Measurements from ENCODE around the gene CORO1C.

Gene CORO1C

GRCh38 chr12:108712165-108712924, 19.0 kb downstream of the CORO1C start:
- TF ChIP-seq CTCF (IDR thresholded peaks at IDR 0.05): no peak
- H3K4me3 ChIP-seq (ENCODE audit: low read depth in 1 of 2, low read length in 1 of 2): peak overlapping the region in 1 of 2 experiments; percentile 26
- H3K4me1 ChIP-seq (ENCODE audit: control insufficient read depth in 1 of 2, insufficient read depth in 1 of 2, low read depth in 1 of 2, low read length in 1 of 2): peaks cover 48 to 54% of the 10 kb centered on the region in 2 experiments
- no peaks in the 10 kb centered on the region for H3K9me3 ChIP-seq
- H3K27me3 ChIP-seq: no peaks in the 10 kb centered on the region
- peak overlapping the region; percentile 58 for H3K27ac ChIP-seq
- H3K36me3 ChIP-seq: peaks cover 10% of the 10 kb centered on the region

DNA sequence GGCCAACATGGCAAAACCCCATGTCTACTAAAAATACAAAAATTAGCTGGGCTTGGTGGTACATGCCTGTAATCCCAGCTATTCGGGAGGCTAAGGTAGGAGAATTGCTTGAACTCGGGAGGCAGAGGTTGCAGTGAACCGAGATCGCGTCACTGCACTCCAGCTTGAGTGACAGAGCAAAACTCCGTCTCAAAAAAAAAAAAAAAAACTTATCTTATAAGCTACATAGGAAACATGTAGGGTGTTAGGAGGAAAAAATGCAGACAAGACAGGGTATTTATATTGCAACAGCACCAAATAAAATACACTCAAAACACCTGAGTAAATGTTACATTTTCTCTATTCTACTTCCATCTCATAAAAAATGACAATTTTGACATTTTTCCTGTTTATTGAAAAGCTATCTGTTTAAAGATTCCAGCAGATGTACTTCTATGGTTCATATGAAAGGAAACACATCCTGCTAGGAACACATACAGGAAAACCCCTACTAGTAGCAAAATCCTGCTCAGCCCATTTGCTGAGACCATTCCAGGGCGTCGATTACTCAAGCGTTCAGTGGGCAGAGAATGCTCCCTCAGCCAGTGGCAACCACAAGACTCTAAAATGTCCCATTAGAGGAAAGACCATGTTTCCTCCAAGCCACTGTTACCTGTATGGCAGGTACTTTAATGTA, 19.7 kb downstream of the CORO1C start:
- Histone ChIP-seq H3K4me1 (ENCODE audit: control insufficient read depth in 1 of 2, insufficient read depth in 1 of 2, low read depth in 1 of 2, low read length in 1 of 2) (peaks cover 48 to 54% of the 10 kb centered on the region in 2 experiments), H3K36me3 (peaks cover 4% of the 10 kb centered on the region), H3K4me3 (ENCODE audit: low read depth in 1 of 2, low read length in 1 of 2) (no peak overlapping the region), H3K27ac (peak overlapping the region; percentile 58), H3K9me3 (no peaks in the 10 kb centered on the region), H3K27me3 (no peaks in the 10 kb centered on the region)
- TF ChIP-seq CTCF (IDR thresholded peaks at IDR 0.05): no peak

DNA sequence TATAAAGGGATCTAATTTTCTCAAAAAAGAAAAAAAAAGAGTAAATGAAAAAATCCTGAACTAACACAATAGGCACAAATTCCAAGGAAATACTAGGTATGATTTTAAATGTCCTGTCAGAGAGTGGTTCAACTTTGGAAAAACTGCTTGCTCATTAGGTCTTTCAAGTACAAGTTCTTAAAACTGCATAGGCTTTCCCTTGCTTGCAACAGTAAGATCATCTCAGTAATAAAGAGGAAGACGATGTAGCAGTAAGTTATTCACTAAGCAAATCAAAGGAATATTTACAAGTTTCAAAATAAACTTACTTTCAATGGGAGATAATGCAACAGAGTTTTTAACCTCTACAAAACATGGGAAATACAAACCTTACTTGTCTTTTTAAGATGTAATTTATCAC, 21.6 kb downstream of the CORO1C start:
- no peak overlapping the region for H3K4me3 ChIP-seq (ENCODE audit: low read depth in 1 of 2, low read length in 1 of 2)
- no peaks in the 10 kb centered on the region for H3K36me3 ChIP-seq
- no peaks in the 10 kb centered on the region for H3K27me3 ChIP-seq
- TF ChIP-seq CTCF (IDR thresholded peaks at IDR 0.05): no peak
- peaks cover 48 to 55% of the 10 kb centered on the region in 2 experiments for H3K4me1 ChIP-seq (ENCODE audit: control insufficient read depth in 1 of 2, insufficient read depth in 1 of 2, low read depth in 1 of 2, low read length in 1 of 2)
- H3K27ac ChIP-seq: peak overlapping the region; percentile 50
- no peaks in the 10 kb centered on the region for H3K9me3 ChIP-seq

DNA sequence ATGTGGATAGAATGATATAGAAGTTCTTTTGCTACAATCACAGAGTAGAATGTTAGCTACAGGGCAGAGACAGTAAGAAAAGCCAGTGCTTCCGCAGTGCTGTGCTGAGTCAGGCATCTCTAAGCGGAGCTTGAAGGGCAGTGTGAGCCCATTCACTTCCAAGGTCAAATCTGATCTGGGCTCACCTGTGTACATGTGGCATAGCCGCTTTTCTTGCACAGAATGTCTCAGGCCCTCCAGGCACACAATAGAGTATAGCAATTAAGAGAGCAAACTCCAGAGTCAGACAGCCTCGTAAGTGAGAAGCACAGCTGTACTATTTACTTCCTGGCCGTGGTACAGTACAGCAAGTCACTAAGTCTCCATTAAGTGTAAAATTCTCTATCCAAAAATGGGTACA, 26.8 kb downstream of the CORO1C start:
- Histone ChIP-seq H3K27me3 (no peaks in the 10 kb centered on the region), H3K27ac (no peak overlapping the region), H3K4me1 (ENCODE audit: control insufficient read depth in 1 of 2, insufficient read depth in 1 of 2, low read depth in 1 of 2, low read length in 1 of 2) (peaks cover 15 to 22% of the 10 kb centered on the region in 2 experiments), H3K36me3 (peaks cover 7% of the 10 kb centered on the region), H3K4me3 (ENCODE audit: low read depth in 1 of 2, low read length in 1 of 2) (no peak overlapping the region), H3K9me3 (no peaks in the 10 kb centered on the region)
- no peak for TF ChIP-seq CTCF (IDR thresholded peaks at IDR 0.05)

DNA sequence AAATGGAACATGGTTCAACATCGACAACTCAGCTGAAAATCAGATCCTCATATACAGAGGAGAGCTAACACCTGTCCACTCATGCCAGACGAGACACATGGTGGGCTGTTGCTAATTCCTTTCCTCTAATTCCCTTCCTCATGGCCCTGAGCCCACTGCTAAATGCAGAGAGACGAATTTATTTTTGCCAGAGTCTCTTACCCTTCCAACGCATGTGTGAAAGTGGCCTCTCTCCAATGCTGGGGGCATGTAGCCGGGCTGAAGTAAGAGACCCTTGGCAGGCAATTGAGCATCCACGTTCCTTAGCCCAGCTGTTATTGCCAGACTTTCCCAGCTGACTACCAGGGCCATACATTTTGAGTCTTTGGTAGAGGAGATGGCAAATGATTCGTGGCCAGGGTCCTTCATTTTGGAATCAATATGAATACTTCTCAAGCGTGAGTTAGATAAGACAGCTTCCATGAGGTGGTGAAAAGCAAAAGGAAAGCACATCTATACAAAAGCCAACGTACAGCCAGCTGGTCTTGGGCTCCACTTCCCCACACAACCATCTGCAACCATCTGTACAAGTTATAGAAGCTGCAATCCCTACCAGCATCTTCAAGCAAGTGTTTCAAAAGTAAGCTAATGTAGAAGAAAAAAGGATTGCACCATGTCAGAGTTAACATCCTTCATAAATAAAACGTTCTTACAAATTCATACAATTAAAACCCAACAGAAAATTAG, 28.6 kb downstream of the CORO1C start:
- Histone ChIP-seq H3K4me1 (ENCODE audit: control insufficient read depth in 1 of 2, insufficient read depth in 1 of 2, low read depth in 1 of 2, low read length in 1 of 2) (peaks cover 5 to 13% of the 10 kb centered on the region in 2 experiments), H3K9me3 (no peaks in the 10 kb centered on the region), H3K27me3 (no peaks in the 10 kb centered on the region), H3K27ac (peak overlapping the region; percentile 26), H3K4me3 (ENCODE audit: low read depth in 1 of 2, low read length in 1 of 2) (no peak overlapping the region), H3K36me3 (peaks cover 24% of the 10 kb centered on the region)
- no peak for TF ChIP-seq CTCF (IDR thresholded peaks at IDR 0.05)

Measured in neutrophil (primary cell).